Peyer's patch (tissue), 4 donors: Measurements from ENCODE around the gene BRSK1.

Source experiments
- CTCF ChIP-seq, 6 experiments: fragments of 450-650 bp in 4 of 6; fragments of 200-600 bp in 2 of 6; sonication (generic) in 1 of 6; IDR thresholded peaks; one replicate each; pipeline ENCODE4 v1.5.1; 2017 to 2019; ENCODE audit warnings: antibody characterized with exemption in 6 of 6, mild to moderate bottlenecking in 3 of 6, moderate library complexity in 1 of 6
- POLR2A ChIP-seq, 2 donors: fragments of 450-650 bp; IDR thresholded peaks; one replicate each; pipeline ENCODE4 v1.5.1; 2017; ENCODE audit warnings: antibody characterized with exemption in 2 of 2, mild to moderate bottlenecking in 2 of 2, moderate library complexity in 2 of 2

DNA sequence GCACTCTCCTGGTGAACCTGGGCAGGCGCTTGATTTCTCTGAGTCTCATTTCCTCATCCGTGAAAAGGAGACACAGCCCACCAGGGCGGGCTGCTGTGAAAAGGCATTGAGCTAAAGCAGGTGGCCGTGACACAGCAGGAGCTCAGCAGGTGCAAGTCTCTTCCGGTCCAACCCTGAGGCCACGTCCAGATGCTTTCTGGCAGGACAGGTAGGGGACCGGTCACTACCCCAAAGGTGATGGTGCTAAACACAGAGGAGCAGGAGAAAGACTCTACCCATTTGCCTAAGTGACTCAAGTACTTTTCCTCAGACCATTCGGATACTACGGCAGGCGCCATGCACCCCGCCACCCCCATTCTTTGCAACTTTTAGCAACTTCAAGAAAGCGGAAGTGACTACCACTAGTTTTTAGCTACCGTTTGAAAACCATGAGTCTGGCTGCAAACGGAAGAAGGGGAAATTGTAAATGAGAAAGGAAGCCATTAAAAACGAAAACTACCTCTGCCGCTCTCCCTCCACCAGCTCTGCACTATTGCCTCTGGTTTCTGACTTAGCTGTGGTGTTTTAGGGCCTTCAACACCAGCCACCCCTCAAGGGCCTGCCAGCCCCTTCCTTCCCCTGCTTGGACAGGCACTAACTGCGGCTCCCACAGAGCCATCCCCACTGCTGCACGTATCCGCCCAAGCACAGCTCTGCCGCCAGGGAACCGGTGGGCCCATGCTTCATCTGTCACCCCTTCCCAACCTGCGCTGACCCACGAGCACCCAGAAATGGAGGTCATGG, 29.8 kb upstream of the BRSK1 start:
- TF ChIP-seq CTCF (IDR thresholded peaks at IDR 0.05) (peak in 1 of 6 experiments; percentile 3), POLR2A (IDR thresholded peaks at IDR 0.05) (no peak)
